Amniotic epithelial cell (primary cell): Measurements from ENCODE around the gene SPOPL.
"Not testable (repeated sequence)": the region's sequence is repeated elsewhere in the genome, so short reads cannot be mapped to it uniquely, and the experiment has no call there.

Experiments
- DNase-seq: peaks from one replicate; pipeline ENCODE4 v3.0.0-alpha.2; 2010; ENCODE audit warnings: low read depth

SPOPL gene

DNA sequence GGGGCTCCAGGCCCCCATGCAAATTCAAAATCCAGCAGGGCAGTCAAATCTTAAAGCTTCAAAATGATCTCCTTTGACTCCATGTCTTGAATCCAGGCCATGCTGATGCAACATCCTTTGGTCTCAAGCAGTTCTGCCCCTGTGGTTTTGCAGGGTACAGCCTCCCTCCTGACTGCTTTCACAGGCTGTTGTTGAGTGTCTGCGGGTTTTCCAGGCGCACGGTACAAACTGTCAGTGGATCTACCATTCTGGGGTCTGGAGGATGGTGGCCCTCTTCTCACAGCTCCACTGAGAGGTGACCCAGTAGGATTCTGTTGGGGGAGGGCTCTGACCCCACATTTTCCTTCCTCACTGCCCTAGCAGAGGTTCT lies 22.1 kb downstream of the SPOPL start:
- DNase-seq = not testable (repeated sequence)

DNA sequence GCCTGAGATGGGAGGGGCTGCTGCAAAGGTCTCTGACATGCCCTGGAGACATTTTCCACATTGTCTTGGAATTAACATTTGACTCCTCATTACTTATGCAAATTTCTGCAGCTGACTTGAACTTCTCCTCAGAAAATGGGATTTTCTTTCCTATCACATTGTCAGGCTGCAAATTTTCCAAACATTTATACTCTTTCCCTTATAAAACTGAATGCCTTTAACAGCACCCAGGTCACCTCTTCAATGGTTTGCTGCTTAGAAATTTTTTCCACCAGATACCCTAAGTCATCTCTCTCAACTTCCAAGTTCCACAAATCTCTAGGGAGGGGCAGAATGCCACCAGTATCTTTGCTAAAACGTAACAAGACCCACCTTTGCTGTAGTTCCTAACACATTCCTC lies 22.8 kb downstream of the SPOPL start:
- DNase-seq = not testable (repeated sequence)

DNA sequence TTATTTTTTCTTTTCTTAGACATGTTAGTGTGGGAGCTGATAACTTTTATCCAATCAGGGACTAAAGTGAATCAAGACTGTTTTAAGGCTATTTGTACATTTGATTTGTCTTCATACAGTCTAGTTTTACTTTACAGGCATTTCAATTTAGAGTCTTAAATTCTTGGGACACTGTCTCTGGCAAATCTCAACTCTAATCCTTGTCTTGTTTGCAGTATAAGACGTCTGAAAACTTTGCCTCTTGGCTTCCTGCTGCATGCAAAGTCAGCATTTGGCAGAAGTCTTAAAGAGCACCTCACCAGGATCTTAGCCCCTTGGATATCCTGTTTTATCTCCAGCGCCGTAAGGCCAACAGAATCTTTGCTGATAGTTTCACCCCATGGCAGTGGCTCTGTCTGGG lies 30.3 kb downstream of the SPOPL start:
- peak; percentile 80 for DNase-seq

DNA sequence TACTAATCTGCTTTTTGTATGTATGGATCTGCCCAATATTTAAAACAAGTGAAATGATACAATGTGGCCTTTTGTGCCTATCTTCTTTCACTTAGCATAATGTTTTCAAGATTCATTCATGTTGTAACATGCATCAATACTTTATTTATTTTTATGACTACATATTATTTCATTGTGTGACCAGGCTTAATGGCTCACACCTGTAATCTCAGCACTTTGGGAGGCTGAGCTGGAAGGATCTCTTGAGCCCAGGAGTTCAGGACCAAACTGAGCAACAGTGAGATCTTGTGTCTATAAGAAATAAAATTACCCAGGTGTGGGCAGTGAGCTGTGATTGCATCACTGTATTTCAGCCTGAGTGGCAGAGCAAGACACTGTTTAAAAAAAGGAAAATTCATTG lies 33.2 kb downstream of the SPOPL start:
- DNase-seq = no peak

DNA sequence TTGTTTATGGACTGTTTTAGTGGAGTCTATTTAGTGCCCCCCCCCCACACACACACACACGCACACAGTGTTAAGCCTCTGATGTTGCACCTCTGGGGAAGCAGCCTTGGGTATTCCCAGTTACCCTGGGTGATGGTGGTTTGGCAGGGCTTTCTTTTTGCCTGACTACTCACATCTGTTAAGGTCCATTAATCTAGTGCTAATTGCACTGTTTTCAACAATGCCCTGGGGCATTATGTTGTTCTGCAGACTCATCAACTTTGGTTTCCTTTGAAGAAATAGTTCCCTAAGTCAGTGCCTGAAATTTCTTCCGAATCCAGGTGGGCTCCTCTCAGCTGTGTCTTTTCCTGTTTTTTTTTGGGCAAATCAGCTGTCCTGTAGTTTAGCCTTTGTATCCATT lies 34.7 kb downstream of the SPOPL start:
- DNase-seq = peak; percentile 31

DNA sequence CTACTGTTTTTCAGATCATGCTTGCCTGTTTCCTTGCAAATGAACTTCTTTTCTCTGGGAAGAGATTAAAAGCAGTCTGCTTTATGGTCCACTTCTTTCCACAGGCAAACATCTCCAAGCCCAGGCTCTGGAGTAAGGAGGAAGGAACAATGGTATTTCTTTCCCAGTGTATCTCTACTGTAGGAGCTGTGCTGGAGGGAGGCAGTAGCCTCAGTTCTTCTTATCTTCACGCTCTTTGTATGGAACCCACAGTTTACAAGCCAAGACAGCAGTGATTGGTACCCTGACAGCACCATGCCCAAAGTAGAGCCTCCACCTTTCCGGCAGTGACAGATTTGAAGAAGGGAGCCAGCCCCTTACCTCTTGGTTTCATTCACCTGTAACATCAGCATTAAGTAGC lies 35.2 kb downstream of the SPOPL start:
- no peak for DNase-seq

DNA sequence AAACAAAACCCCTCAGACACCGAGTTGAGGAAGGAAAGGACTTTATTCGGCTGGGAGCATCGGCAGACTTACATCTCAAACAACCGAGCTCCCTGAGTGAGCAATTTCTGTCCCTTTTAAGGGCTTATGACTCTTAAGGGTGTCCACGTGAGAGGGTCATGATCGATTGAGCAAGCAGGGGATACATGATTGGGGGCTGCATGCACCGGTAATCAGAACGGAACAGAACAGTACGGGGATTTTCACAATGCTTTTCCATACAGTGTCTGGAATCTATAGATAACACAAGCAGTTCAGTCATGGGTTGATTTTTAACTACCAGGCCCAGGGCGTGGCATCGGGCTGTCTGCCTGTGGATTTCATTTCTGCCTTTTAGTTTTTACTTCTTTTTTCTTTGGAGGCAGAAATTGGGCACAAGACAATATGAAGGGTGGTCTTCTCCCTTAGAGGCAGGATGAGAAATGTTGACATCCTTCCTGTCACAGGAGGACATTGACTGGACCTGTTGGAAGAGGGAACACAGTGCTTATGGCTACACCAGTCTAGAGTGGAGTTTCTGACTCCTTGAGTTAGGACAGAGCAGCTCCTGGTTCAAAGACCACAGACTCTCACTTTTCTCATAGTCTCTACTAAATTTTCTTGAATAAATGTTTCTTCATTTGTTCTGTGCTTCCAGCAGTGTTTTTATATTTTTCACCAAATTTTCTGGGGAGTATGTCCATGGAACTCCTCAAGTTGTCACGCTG lies 35.8 kb downstream of the SPOPL start:
- no peak for DNase-seq

DNA sequence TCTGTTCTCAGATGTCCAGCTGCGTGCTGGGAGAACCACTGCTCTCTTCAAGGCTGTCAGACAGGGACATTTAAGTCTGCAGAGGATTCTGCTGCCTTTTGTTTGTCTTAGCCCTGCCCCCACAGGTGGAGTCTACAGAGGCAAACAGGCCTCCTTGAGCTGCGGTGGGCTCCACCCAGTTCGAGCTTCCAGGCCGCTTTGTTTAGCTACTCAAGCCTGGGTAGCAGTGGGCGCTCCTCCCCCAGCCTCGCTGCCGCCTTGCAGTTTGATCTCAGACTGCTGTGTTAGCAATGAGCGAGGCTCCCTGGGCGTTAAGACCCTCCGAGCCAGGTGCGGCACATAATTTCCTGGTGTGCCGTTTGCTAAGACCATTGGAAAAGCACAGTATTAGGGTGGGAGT lies 42.6 kb downstream of the SPOPL start:
- DNase-seq = not testable (repeated sequence)

DNA sequence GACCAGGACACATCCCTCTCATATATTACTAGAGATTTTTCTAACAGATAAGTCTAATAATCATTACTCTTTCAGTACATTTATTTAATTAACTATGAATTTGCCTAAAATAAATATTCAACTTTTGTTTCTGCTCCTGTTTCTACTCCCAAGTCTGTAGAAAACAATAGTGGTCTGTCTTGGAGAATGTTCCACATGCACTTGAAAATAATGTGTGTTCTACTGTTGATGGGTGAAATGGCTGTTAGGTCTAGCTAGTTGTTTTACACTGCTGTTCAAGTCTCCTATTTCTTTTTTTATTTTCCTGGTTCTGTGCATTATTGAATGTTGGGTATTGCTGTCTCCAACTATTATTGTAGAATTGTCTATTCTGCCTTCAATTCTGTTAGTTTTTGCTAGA lies 47.2 kb downstream of the SPOPL start:
- no peak for DNase-seq

DNA sequence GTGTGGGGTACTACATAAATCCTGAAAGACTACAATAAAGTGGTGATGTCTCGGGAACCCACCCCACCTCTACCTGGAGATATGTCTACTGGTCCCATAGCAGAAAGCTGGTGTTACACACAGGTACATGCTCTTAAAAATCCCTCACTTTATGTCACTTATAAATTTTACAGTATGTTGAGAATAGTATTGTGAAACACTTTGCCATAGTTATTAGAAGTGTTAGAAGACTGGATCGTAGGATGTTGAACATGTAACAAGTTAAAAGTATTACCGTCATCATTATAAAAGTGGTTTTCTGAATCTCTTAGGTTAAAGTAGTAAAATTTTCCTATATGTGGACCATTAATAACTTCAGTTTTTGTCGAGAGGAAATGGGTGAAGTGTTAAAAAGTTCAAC lies 48.6 kb downstream of the SPOPL start:
- DNase-seq = no peak

DNA sequence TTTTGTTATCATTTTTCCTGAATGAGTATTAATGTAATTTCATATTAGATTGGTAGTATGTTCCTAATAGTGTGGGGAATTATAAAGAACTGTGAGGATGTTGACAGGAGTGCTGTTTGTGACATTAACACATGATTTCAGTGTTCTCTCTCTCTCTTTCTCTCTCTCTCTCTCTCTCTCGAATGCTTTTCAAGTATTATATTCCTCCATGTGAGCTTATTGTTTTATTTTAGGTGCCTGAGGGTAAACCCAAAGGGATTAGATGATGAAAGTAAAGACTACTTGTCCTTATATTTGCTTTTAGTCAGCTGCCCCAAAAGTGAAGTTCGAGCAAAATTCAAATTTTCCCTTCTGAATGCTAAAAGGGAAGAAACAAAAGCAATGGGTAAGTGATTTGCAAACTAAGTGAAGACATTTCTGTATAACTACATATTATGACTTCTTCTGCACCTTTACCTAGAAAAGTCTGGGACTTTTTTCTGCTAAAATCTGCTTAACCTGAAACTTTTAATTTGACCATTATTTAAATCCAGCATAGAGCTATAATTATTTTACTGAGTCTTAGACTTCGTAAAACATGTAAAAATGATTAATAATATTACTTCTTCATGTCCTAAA lies 49.2 kb downstream of the SPOPL start:
- DNase-seq = no peak

DNA sequence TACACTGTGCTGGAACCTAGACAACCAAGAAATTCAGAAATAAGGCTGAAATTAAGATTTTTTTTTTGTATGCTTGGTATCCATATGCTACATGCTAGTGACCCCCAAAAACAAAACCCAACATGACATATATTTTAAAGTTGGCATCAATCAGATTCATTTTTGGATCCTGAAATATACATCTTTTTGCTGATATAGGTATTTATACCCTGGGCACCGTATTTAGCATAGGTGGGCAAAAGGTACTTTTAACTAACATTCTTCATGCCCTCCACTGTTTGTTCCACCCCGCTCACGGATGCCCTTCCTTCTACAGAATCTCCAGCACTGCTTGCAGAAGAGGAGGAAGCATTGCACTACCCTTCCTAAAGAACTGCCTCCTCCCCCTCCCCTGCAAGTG lies 52.6 kb downstream of the SPOPL start:
- no peak for DNase-seq

DNA sequence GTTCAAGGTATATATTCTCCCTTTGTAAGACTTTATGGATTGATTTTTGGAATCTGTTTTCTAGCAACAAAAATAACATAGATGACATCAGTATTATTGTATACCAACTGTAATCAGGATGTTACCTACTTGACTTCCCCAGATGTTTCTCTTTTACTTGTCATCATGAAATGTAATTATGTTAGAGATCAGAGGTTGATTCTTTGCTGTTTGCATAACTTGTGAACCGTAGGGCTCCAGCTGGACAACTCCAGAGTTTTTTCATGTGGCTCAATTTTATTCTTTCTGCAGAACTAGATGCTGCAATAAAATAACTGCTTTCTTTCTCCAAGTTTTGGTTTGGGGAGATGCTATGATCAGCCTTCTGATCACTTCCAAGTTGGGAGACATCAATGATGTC lies 58.1 kb downstream of the SPOPL start:
- no peak for DNase-seq

DNA sequence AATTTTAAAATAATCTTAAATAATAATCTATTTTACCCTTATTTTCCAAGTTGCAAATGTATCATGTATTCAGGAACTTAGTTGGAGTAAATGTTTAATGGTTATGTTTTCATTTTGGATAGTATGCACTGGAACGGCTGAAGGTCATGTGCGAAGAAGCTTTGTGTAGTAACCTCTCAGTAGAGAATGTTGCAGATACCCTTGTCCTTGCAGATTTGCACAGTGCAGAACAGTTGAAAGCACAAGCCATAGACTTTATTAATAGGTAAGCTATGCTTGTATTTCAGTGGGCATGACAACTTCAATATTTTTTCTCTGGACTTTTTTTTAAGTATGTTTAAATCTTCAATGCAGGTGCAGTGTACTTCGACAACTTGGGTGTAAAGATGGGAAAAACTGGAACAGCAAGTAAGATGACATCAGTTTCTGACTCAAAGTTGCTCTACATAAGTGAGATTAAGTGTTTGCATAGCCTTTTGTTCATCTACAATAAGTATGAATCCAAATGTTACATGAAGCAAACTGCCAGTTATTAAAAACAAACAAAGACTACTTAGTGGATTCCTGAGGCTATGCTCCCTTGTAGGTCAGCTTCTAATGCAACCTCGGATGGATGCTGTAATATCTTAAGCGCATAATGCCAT lies 63.1 kb downstream of the SPOPL start:
- DNase-seq = no peak

DNA sequence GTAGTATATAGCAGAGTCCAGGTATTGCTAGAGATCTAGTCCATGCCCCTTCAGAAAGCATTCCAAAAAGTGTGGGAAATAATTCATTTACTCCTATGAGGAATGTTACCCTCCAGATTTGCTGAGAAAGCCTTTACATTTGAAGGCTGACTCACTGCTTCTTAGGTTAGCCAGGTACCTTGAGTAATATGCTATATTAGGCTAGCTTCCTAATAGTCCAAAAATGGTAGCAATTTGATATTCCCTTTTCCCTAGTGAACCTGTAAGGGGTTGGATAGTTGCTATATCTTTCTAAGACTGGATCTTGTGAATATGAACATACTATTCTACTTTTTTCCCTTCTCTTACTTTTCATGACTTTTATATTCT lies 63.6 kb downstream of the SPOPL start:
- DNase-seq = no peak

DNA sequence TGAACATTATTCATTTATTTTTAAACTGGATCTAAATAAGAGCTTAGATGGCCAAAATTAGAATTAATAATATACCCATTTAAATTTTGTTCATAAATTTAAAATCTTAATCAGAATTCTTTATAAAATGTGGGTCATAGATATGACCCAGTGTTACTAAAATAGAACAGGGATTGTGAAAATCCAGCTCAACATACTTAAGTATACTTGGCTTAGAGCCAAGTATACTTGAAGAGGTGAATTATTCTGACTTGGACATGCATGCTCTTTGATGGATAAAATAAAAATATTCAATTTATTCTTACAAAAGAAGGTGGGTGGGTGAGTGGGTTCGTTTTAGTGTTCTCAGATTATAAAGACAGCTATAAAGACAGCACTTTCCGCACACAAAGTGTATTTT lies 70.7 kb downstream of the SPOPL start:
- peak; percentile 29 for DNase-seq

DNA sequence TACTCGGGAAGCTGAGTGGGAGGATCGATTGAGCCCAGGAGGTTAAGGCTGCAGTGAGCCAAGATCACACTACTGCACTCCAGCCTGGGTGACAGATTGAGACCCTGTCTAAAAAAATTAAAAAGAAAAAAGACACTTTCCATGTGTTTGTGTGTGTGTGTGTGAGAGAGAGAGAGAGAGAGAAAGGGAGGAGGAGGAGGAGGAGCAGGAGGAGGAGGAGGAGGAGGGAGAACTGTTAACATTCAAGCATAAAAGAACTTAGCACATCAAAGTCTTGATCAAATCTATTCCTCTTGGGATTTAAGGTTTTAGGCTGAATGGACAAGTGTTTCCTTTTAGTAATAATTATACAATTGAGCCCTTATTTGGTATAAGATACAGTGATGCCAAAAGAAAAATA lies 75.5 kb downstream of the SPOPL start:
- no peak for DNase-seq

DNA sequence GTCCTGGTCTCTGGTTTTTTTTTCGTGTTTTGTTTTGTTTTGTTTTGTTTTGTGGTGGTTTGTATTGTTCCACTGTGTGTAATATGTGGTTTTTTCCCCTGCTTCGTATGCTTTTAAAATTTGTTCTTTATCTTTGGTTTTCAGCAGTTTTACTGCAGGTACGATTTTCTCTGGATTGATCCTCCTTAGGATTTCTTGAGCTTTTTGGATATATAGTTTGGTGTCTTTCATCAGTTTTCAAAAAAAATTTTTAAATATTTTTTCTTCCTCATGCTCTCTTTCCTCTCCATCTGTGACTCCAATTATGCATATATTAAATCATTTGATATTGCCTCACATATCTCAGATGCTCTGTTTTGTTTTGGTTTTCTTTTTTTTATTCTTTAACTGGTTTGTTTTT lies 78.0 kb downstream of the SPOPL start:
- DNase-seq = no peak

DNA sequence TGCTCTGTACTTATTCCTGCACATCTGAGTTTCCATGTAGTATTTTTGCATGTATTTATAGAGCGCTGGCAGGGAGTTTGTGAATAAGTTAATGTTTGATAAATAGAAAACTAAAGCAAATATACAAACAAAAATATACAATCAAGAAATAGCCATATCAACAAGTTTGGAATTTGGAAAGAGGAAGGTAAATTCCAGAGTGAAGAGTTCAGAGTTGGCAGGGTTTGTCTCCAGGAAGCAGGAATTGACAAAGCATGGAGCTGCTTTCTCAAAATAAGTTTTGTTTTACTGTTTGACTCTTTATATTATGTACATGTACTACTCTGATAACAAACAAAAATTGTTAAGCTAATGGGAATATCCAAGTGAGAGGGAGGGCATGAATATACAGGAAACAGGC lies 80.3 kb downstream of the SPOPL start:
- no peak for DNase-seq

DNA sequence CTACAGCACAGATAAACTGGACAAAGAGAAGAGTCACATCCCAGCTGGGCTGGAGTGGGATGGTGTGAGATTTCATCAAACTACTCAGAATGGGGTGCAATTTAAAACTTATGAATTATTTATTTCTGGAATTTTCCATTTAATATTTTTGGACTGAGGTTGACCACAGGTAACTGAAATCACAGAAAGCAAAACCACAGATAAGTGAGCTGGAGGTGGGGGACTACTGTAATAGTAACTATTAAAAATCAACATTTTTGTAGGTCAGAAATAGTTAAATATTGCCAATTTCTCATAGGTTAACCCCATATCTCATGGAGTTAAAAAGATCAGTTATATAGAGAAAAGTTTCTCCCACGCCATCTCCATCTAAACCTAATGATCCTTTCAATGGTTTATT lies 88.1 kb downstream of the SPOPL start:
- no peak for DNase-seq

DNA sequence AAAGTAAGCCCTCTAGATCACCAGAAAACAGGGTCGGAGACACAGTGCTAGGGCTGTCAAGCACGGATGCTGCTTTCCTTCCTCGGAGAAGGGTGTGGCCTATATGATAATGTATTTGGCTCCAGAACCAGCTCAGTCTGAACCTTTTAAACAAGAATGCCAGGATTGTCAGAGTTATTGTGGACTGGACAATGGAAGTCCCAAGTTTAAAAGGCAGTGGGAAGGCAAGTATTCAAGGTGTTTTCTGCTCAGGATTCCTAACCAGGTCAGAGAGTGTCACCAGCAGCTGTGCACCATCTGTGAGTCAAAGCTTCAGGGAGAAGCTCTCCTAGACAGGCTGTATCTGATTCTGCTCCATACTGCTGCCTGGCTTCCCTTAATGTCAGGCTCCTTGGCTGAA lies 94.8 kb downstream of the SPOPL start:
- DNase-seq = no peak

DNA sequence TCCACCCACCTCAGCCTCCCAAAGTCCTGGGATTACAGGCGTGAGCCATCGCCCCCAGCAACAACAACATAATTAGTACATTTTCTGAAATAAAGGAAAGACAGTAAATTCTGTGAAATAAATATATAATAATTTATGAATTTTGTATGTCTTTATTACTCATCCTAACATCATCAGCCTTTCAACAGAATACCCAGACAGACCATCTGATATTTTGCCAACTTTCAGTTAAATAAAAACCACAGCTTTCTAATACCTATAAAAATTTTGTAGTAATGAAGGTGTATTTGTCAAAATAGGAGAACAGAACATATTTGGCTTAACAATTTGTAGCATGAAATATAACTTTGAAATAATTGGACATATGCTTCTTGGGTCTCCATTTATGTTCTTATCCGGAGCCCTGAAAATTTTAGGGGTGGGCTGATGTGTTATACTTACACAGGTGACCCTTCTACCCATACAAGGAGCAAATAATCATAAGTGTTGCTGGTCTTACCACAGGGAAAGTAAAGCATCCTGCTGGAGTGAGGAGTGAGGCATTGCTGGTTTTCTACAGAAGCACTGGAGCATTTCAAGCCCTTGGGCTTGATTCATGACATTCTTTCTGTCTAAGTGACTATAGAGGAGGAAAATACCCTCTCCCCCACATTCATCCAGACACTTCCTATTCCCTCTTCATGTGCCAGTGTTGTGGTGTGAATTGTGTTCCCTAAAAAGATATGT lies 99.3 kb downstream of the SPOPL start:
- DNase-seq = no peak
